MM.1S (cell line): ENCODE measurements around the gene FAXDC2.

Experiments
- EZH2 ChIP-seq: fragments of 300-600 bp; sonication (generic); optimal IDR thresholded peaks from 2 replicates; pipeline ENCODE3; 2017; ENCODE audit warnings: low read depth, mild to moderate bottlenecking, antibody characterized with exemption, low read length, mixed read lengths
- TF ChIP-seq, protein P1 (sequence below): fragments of 300-600 bp; sonication (generic); IDR thresholded peaks from 2 replicates; pipeline ENCODE4 v1.5.1; 2016; ENCODE audit warnings: antibody characterized with exemption, low read length, mixed read lengths

GRCh38 chr5:154782812-154783592, 67.4 kb downstream of the FAXDC2 start:
- TF ChIP-seq, protein P1, sequence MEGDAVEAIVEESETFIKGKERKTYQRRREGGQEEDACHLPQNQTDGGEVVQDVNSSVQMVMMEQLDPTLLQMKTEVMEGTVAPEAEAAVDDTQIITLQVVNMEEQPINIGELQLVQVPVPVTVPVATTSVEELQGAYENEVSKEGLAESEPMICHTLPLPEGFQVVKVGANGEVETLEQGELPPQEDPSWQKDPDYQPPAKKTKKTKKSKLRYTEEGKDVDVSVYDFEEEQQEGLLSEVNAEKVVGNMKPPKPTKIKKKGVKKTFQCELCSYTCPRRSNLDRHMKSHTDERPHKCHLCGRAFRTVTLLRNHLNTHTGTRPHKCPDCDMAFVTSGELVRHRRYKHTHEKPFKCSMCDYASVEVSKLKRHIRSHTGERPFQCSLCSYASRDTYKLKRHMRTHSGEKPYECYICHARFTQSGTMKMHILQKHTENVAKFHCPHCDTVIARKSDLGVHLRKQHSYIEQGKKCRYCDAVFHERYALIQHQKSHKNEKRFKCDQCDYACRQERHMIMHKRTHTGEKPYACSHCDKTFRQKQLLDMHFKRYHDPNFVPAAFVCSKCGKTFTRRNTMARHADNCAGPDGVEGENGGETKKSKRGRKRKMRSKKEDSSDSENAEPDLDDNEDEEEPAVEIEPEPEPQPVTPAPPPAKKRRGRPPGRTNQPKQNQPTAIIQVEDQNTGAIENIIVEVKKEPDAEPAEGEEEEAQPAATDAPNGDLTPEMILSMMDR, result no peak
- TF ChIP-seq EZH2, result no peak
